B cell (primary cell): ENCODE results near the gene ELF4. TPM values are rescaled to one million over a fixed set of nuclear protein-coding genes. Genes with fewer than 3 reads are reported as not detected.

Experiments used
- ATAC-seq: fragments of 200-7000 bp; cut with Tn5 transposase; one replicate; pipeline ENCODE4 v1.10.0; 2021; ENCODE audit warnings: low read depth, mild to moderate bottlenecking, moderate number of reproducible peaks, moderate library complexity
- CTCF ChIA-PET: fragments of 350-600 bp; sonication (Branson Sonifier 250); formaldehyde crosslinking; loops from one replicate; lab custom pipeline; 2021; ENCODE audit warnings: antibody characterized with exemption, inconsistent platforms; lab: Charles Lee
- POLR2A ChIA-PET: fragments of 350-600 bp; sonication (Branson Sonifier 250); formaldehyde crosslinking; loops from one replicate; lab custom pipeline; 2021; ENCODE audit warnings: antibody characterized with exemption; lab: Charles Lee
- DNase-seq: peaks from one replicate; pipeline ENCODE4 v3.0.0; 2013
- H2AFZ ChIP-seq: 2 replicates; pipeline ENCODE4 v1.6.1; 2012; ENCODE audit warnings: mild to moderate bottlenecking, low read depth, low read length; ENCODE audit not compliant: insufficient read depth, poor library complexity, severe bottlenecking
- H3K27ac ChIP-seq, 2 donors: 1 replicate in 1 of 2; 2 replicates in 1 of 2; pipeline ENCODE4 v1.5.1; 2012 to 2013; ENCODE audit warnings: low read length in 2 of 2, mild to moderate bottlenecking in 2 of 2, moderate library complexity in 1 of 2
- H3K27me3 ChIP-seq, 4 experiments: fragments of 200-600 bp in 1 of 4; sonication (generic) in 1 of 4; replicated peaks in 1 of 4; 1 replicate in 2 of 4; 2 replicates in 2 of 4; pipeline versions ENCODE4 v1.6.1 to v1.7.0; 2013 to 2016; ENCODE audit warnings: low read length in 3 of 4, mild to moderate bottlenecking in 2 of 4, mixed read lengths in 1 of 4, moderate library complexity in 1 of 4; ENCODE audit not compliant: insufficient read depth in 4 of 4, control insufficient read depth in 3 of 4; ENCODE audit errors: control extremely low read depth in 1 of 4
- H3K36me3 ChIP-seq, 2 experiments: replicated peaks in 1 of 2; 1 replicate in 1 of 2; 2 replicates in 1 of 2; pipeline versions ENCODE4 v1.6.1 to v1.7.1; 2013; ENCODE audit warnings: low read length in 1 of 2; ENCODE audit not compliant: insufficient read depth in 2 of 2, control insufficient read depth in 1 of 2; ENCODE audit errors: control extremely low read depth in 1 of 2, extremely low read depth in 1 of 2
- H3K4me1 ChIP-seq, 2 donors: fragments of 200-600 bp in 1 of 2; sonication (generic) in 1 of 2; 1 replicate in 1 of 2; 2 replicates in 1 of 2; pipeline versions ENCODE4 v1.5.1 to v1.6.1; 2013 to 2017; ENCODE audit warnings: low read length in 2 of 2; ENCODE audit not compliant: control insufficient read depth in 2 of 2, insufficient read depth in 2 of 2
- H3K4me2 ChIP-seq: replicated peaks from 2 replicates; pipeline ENCODE3; 2012; ENCODE audit warnings: mild to moderate bottlenecking, low read depth, low read length; ENCODE audit not compliant: poor library complexity, severe bottlenecking
- H3K4me3 ChIP-seq, 5 experiments: fragments of 200-600 bp in 1 of 5; sonication (generic) in 1 of 5; 1 replicate in 3 of 5; 2 replicates in 2 of 5; pipeline versions ENCODE4 v1.5.1 to v1.7.0; 2011 to 2016; ENCODE audit warnings: low read length in 4 of 5, mild to moderate bottlenecking in 4 of 5, low read depth in 2 of 5, control low read depth in 1 of 5, moderate library complexity in 1 of 5; ENCODE audit not compliant: insufficient read depth in 1 of 5; ENCODE audit errors: control extremely low read depth in 1 of 5, extremely low read depth in 1 of 5
- H3K79me2 ChIP-seq: fragments of 200-600 bp; sonication (generic); one replicate; pipeline ENCODE4 v1.6.0; 2016; ENCODE audit warnings: low read length; ENCODE audit not compliant: control insufficient read depth, insufficient read depth
- H3K9ac ChIP-seq: fragments of 200-600 bp; sonication (generic); 2 replicates; pipeline ENCODE4 v1.6.1; 2017; ENCODE audit warnings: mild to moderate bottlenecking, low read length, moderate library complexity
- H3K9me3 ChIP-seq, 3 donors: one replicate each; pipeline versions ENCODE4 v1.6.1 to v1.7.1; 2013; ENCODE audit warnings: low read length in 2 of 3; ENCODE audit not compliant: control insufficient read depth in 2 of 3, insufficient read depth in 1 of 3; ENCODE audit errors: control extremely low read depth in 1 of 3
- H4K20me1 ChIP-seq: 2 replicates; pipeline ENCODE4 v1.6.0; 2012; ENCODE audit warnings: mild to moderate bottlenecking, low read length; ENCODE audit not compliant: insufficient read depth, control insufficient read depth, poor library complexity, severe bottlenecking
- H3K27ac Mint-ChIP-seq: one replicate; pipeline ENCODE4 v1.8.0; 2021; ENCODE audit warnings: mixed read lengths
- H3K27me3 Mint-ChIP-seq: one replicate; pipeline ENCODE4 v1.8.0; 2021; ENCODE audit warnings: mixed read lengths
- H3K4me1 Mint-ChIP-seq: one replicate; pipeline ENCODE4 v1.8.0; 2021; ENCODE audit warnings: mixed read lengths
- H3K4me3 Mint-ChIP-seq: one replicate; pipeline ENCODE4 v1.8.0; 2021; ENCODE audit warnings: mixed read lengths
- H3K9me3 Mint-ChIP-seq: one replicate; pipeline ENCODE4 v1.8.0; 2022; ENCODE audit warnings: mixed read lengths; ENCODE audit not compliant: insufficient read depth
- EZH2 ChIP-seq: IDR thresholded peaks from 2 replicates; pipeline ENCODE4 v1.6.1; 2012; ENCODE audit warnings: borderline replicate concordance, low read depth, mild to moderate bottlenecking, moderate library complexity, low read length; ENCODE audit not compliant: insufficient read depth, poor library complexity, severe bottlenecking
- WGBS: methylation state at CpG from one replicate; pipeline ENCODE4 v1.1.5; 2013; ENCODE audit warnings: missing lambda C conversion rate; ENCODE audit not compliant: insufficient coverage; 5-methylcytosine and 5-hydroxymethylcytosine counted together
- intact Hi-C: fragments of 100-400 bp; cut with micrococcal nuclease; formaldehyde crosslinking; loops from one replicate; pipeline ENCODE4 v1.10.0; 2022
- polyA plus RNA-seq: library from polyadenylated mRNA; depleted of rRNA; stranded (reverse); fragments of >200 nt; gene quantifications from 2 replicates; pipeline ENCODE4 v1.2.3, GENCODE V29; 2012
- total RNA-seq, 2 donors: library from RNA; stranded (reverse); fragments of 120-200 nt in 1 of 2; gene quantifications; 1 replicate in 1 of 2; 2 replicates in 1 of 2; pipeline versions ENCODE4 v1.2.3 to v1.2.4, GENCODE V29; 2013 to 2022
- TF ChIP-seq, protein P1 (sequence below): fragments of 200-600 bp; IDR thresholded peaks from one replicate; pipeline ENCODE4 v1.8.0; 2022; ENCODE audit warnings: antibody characterized with exemption, mild to moderate bottlenecking

ELF4 gene
- total and polyA plus RNA-seq, 2 donors (not counting 1 experiment from before 2014, with no cell fraction given), result 24.7 to 26.3 TPM

DNA sequence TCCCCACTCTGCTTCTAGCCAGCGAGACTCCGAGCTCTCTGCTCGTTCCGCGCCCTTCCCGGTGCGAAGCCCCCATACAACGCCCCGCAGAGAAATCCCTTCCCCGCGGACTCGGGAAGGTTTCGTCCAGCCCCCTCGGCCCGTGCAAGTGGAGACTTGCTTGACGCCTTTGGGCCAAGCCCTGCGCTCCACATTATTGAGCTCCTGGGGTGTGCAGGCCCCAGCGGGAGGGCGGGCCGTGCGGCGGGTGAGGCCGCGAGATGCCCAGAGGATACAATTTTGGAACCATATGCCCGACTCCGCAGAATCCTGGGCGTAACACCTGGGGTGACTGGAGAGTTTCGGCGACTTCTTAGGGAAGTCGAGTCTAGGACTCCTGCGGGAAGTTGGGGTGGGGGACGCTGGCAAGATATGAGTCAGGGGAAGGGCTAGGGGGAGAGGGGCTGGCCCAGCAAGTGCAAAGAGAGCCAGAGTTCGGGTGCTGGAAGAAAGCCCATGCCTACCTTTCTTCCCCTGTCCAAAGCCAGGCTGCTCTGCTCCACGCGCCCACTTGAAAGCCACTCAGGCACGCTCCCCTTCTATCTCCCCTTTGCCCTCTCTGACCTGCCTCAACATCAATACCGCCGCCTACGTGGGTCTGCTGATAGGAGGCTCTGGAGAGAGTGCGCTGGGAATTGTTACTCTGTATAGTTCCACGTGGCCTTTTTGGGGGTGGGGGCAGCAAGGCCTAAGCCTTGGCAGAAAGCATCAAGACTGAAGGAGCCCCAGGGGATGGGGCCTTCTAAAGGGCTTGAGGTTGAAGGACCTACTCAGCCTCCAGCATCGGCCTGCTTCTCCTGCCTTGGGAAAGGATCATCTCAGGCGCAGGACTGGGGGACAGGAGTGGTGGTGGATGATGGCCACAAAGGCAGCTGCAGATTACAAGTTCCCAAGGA is 1.2 kb upstream of the ELF4 start:
- Histone ChIP-seq H3K27me3 (no peaks in the 10 kb centered on the region), H3K9ac (peak overlapping the region; percentile 29), H3K27ac (no peak overlapping the region), H3K9me3 (no peaks in the 10 kb centered on the region), H3K4me2 (peak overlapping the region; percentile 72), H3K4me3 (peak overlapping the region in 3 of 5 experiments; percentile 25 to 35 (median 27)), H2AFZ (peak overlapping the region; percentile 64), H4K20me1 (peaks cover 22% of the 10 kb centered on the region), H3K36me3 (no peaks in the 10 kb centered on the region), H3K4me1 (peaks cover 9 to 18% of the 10 kb centered on the region in 2 donors), H3K79me2 (peaks cover 37% of the 10 kb centered on the region)
- Mint-ChIP-seq H3K27ac (peak overlapping the region; percentile 61), H3K4me3 (peak overlapping the region; percentile 49), H3K4me1 (peaks cover 22% of the 10 kb centered on the region), H3K27me3 (no peaks in the 10 kb centered on the region), H3K9me3 (no peaks in the 10 kb centered on the region)
- TF ChIP-seq EZH2, result no peak
- TF ChIP-seq, protein P1, sequence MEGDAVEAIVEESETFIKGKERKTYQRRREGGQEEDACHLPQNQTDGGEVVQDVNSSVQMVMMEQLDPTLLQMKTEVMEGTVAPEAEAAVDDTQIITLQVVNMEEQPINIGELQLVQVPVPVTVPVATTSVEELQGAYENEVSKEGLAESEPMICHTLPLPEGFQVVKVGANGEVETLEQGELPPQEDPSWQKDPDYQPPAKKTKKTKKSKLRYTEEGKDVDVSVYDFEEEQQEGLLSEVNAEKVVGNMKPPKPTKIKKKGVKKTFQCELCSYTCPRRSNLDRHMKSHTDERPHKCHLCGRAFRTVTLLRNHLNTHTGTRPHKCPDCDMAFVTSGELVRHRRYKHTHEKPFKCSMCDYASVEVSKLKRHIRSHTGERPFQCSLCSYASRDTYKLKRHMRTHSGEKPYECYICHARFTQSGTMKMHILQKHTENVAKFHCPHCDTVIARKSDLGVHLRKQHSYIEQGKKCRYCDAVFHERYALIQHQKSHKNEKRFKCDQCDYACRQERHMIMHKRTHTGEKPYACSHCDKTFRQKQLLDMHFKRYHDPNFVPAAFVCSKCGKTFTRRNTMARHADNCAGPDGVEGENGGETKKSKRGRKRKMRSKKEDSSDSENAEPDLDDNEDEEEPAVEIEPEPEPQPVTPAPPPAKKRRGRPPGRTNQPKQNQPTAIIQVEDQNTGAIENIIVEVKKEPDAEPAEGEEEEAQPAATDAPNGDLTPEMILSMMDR, result no peak
- intact Hi-C loops, result no loop called here
- ChIA-PET CTCF (interaction anchor here (0.5 to 2.3 kb wide), 6 partner anchors 8 to 33 kb away, joined by 3 to 12 read pairs (median 5); no protein-coding TSS in a partner anchor), POLR2A (interaction anchor here (1.4 to 1.6 kb wide), 2 partner anchors 28 to 30 kb away, joined by 4 to 5 read pairs; no protein-coding TSS in a partner anchor)
- no peak for DNase-seq
- ATAC-seq, result no peak
- 41% methylated on average over 22 of the region's 43 CpGs for WGBS
